Stimulated activated CD4-positive, alpha-beta T cell treated with anti-CD3 and anti-CD28 coated beads, TNF-alpha, amount 100 ng/mL, for 24 hours (primary cell): ENCODE data around the gene COL5A1.

ENCODE experiments used
- DNase-seq, 3 experiments: peaks; one replicate each; pipeline ENCODE4 v3.0.0-alpha.2; 2020; ENCODE audit warnings: low read depth in 3 of 3

The COL5A1 gene

GRCh38 chr9:134814598-134815215, 173.1 kb downstream of the COL5A1 start:
- no peak for DNase-seq

DNA sequence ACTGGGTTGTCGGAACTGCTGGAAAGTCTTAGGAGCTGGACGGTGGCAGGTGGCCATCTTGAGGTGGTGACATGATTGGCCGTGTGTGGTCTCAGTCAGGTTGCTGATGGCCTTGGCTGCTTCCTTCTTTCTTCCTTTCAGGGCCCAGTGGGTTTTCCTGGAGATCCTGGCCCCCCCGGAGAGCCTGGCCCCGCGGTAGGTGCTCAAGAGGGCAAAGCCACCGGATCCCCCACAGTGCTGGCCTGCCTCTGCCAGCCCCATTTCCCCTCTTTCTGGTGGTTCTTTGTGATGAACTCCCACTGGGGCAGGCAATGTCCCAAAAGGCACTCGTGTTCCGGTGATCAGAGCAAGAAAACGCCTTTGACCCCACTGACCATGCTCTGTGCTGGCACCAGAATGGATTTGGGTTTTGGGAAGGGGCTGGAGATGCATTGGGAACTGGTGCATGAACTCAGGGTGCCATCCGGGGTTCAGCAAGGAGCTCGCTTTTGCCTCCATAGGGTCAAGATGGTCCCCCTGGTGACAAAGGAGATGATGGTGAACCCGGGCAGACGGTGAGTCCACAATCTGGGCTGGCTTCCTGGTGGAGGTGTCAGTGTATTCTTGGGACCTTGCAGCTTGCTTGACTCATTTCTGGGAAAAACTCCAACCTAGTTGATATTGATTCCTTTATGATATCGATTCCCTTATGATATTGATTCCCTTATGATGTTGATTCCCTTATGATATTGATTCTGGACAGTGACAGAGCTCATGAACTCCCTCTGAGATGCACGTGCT, 174.0 kb downstream of the COL5A1 start:
- DNase-seq: no peak

GRCh38 chr9:134816264-134816663, 174.7 kb downstream of the COL5A1 start:
- no peak for DNase-seq

DNA sequence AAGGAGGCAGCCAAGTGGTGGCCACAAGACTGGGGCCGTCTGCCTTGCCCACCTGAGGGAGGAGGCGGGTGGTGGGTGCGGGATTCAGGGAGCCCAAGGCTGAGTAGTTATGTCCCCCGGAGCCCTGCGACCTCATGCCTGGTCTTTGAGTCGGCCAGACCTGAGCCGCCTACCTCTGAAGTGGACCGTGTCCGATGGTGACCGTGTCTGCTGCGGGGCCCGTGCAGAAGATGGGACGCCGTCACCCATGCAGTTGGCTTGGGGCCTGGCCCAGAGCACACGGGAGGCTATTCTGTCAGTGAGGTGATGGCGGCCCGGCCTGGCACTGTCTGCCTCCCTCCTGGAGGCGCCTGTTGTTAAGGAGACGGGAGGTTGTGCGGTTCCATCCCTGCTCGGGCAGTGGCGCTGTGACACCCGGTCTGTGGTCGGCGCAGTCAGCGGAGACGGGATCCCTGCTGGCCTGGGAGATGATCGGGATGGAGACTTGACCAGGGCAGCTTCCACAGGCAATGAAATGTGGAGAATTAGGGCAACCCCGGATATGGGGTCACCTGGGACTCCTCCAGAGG, 176.5 kb downstream of the COL5A1 start:
- no peak for DNase-seq

DNA sequence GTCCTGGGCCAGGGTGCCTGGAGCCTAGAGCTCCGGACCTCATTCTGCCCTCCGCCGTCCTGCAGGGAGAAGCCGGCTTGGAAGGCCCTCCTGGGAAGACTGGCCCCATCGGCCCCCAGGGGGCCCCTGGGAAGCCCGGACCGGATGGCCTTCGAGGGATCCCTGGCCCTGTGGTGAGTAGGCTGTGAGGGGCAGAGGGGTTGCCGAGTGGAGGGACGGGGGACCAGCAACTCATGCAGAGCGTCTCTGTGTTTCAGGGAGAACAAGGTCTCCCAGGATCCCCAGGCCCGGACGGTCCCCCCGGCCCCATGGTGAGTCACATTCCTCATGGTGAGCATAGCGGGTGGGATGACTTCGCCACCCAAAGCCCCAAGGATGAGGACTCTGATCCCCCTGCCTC, 177.0 kb downstream of the COL5A1 start:
- DNase-seq: no peak

GRCh38 chr9:134820901-134821300, 179.3 kb downstream of the COL5A1 start:
- no peak for DNase-seq

DNA sequence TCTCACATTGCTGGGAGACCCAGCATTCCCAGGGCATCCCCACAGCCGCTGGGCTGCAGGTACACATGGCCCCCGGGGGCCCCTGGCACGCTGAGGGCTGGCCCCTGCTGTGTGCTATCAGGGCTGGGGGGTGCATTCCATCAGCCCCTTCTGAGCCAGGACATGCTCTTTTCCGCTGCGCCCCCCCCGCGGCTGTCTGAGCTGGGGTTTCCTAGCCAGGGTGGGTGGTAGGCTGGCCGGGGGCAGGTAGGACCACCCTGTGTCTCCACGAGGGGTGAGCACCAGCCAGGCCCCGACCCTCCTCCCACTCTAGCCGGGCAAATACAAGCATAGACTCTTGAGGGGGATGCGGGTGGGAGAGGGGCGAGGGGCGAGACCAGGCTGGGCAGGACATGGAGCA, 180.9 kb downstream of the COL5A1 start:
- DNase-seq: no peak

GRCh38 chr9:134823623-134824022, 182.0 kb downstream of the COL5A1 start:
- no peak for DNase-seq

GRCh38 chr9:134824583-134824982, 183.0 kb downstream of the COL5A1 start:
- DNase-seq: no peak

DNA sequence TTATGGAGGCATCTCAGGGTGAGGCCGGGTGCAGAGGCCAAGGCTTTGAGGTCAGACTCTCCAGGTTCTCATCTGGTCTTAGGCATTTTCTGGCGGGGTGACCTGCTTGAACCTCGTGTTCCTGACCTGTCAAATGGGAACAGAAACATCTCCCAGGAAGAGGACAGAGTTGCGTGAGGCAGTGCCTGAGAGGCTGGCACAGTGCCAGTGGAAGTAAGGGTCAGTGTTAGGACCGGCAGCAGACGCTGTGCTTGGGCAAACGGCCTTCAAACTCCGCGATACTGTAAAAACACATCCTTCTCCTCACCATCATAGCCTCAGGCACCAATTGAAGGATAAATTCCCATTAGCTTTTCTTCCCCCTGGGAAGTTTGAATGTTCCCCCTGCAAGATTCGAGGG, 183.4 kb downstream of the COL5A1 start:
- no peak for DNase-seq

DNA sequence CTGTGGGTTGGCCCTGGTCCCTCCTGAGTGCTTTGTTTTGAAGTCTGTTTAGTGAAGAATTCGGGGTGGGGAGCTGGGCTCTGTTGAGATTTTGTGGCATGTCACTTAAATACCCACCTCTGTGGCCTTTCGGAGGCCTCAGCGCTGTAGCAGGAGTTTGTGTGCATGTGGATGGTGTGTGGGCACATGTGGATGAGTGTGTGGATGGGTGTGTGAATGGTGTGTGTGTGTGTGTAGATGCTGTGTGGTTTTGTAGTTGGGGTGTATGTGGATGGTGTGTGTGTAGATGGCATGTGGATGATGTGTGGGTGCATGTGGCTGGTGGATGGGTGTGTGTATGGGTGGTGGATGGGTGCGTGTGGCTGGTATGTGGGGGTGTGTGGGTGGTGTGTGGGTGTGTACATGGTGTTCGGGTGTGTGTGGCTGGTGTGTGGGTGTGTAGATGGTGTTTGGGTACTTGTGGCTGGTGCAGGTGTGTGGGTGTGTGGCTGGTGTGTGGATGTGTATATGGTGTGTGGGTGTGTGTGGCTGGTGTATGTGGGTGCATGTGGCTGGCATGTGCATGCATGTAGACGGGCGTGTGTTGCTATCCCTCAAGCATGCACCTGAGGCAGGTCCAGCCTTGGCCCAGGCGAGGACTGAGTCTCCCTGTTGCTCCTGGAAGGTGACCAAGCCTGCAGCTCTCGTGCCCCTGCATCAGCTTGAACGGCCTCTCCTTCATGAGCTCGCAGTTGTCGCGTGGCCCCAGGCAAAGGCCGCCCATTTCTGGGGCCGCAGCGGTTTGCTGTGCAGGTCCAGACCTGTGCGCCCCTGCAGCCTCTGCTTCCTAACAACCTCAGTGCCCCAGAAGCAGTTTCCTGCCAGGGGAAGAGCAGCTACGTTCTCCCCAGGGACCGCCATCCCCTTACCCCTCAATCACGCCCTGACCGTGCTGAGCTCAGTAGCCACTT, 185.0 kb downstream of the COL5A1 start:
- DNase-seq: no peak

DNA sequence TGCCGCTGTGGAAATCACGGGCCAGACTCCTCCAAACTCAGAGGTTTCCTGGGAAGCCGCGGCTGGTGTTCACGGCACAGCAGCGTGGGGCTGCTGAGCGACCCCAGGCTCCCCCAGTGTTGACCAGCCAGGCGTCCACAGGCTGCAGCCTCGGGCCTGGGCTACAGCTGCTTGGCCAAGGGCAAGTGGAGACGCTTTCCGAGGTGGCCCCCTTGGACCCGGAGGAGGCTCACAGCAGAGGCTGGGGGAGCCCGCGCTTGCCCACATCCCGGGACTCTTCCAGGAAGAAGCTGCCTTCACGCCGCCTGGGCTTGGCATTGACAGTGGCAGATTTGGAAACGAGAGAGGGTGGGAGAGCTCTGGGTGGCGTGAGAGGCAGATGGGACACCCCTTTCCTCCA, 186.0 kb downstream of the COL5A1 start:
- DNase-seq: no peak

DNA sequence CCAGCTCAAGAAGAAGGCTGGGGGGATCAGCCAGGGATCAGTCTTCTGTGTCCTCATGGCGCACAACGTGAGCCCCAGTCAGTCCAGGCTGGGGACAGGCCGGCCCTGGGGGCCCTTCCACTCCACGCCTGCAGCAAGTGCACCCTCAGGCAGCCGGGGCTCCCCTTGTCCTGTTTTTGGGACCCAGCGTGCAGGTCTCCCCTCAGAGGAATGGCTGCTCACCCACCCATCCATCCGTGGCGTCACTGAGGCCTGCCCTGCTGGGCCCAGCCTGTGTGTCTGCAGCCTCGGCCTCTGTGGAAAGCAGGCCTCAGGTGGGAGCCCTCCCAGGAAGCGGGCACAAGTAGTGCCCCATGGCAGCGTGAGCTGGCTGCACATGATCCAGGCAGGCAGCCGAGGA, 186.4 kb downstream of the COL5A1 start:
- no peak for DNase-seq

DNA sequence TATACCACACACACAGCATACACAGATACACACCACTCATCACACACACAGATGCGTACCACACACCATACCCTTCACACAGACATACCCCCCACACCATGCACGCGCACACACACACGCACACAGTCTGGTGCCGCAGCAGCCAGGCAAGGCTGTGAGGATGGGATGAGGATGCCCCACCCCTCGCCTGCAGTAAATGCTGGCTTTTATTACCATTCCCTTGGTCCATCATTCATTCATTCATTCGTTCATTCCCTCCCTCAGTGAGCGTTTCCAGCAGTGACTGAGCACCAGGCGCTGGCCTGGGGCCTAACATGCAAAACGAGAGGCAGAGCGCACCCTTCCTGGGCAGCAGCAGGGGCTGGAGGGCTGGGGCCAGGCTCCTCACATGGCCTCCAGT, 187.3 kb downstream of the COL5A1 start:
- no peak for DNase-seq

DNA sequence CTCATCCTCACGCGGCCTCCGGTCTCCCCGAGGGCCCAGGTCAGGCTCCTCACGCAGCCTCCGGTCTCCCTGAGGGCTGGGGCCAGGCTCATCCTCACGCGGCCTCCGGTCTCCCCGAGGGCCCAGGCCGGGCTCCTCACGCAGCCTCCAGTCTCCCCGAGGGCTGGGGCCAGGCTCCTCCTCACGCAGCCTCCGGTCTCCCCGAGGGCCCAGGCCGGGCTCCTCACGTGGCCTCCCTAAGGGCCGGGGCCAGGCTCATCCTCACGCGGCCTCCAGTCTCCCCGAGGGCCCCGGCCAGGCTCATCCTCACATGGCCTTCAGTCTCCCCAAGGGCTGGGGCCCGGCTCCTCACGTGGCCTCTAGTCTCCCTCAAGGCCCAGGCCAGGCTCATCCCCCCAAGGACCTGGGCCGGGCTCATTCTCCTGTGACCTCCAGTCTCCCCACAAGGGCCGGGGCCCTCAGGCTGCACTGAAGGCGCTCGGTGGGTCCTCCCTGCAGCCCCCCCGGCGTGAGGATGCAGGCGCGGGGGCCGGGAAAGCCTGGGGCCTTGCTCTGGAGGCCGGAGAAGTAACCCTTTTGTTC, 187.8 kb downstream of the COL5A1 start:
- DNase-seq: no peak

GRCh38 chr9:134830126-134830525, 188.5 kb downstream of the COL5A1 start:
- no peak for DNase-seq

- no peak for DNase-seq
Measured at GRCh38 chr9:134830926-134831720, 189.5 kb downstream of the COL5A1 start.

DNA sequence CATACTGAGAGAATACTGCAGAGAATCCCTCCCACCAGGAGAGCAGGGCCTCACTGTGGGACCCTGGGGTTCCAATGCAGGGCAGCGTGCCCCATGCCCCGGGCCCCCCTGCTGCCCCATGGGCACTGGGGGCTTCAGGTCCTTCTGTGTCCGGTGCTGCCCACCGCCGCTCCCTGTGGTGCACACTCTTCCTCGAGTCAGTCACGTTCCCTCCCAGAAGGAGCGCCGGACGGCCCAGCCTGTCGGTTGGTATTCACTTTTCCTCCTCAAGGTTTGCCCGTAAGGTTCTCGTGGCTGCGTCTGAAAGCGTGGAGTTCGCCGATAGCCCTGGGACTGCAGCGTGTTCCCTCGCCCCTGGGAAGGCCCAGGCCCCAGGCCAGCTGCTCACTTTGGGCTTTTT, 190.9 kb downstream of the COL5A1 start:
- no peak for DNase-seq

GRCh38 chr9:134833294-134833880, 191.8 kb downstream of the COL5A1 start:
- no peak for DNase-seq

GRCh38 chr9:134834217-134834956, 192.8 kb downstream of the COL5A1 start:
- no peak for DNase-seq
